ENCODE results near the gene PIEZO1. TPM values are rescaled to one million over a fixed set of nuclear protein-coding genes. Genes with fewer than 3 reads are reported as not detected.

PIEZO1 gene
- total and polyA plus RNA-seq, 2 donors (not counting 3 experiments of a cell fraction or from before 2014, with no cell fraction given) = 298 to 322 TPM

DNA sequence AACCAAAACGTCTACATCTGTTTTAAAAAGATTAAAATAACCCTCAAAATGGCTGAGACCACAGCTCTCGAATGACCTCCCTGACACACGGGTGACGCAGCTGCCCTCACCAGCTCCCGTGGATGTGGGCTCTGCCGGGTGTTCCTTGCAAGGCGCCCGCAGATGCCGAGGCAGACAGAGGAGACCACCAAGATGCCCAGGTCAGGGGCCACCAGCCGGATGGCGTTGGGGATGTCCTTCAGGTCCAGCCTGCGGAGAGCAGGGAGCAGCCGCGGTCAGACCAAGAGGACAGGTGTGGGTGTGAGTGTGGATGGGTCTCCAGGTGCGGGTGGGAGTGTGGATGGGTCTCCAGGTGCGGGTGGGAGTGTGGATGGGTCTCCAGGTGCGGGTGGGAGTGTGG, 43.7 kb downstream of the PIEZO1 start:
- DNase-seq (ENCODE audit: low read depth, low spot score) (no peak), FAIRE-seq (no peak)
- Histone ChIP-seq H3K79me2 (ENCODE audit: control insufficient read depth, insufficient read depth, low read length) (peaks cover 17% of the 10 kb centered on the region), H3K4me3 (replicated peaks in 1 of 3; ENCODE audit: insufficient read depth in 1 of 3, low read depth in 1 of 3, low read length in 3 of 3) (no peak overlapping the region), H3K36me3 (ENCODE audit: control insufficient read depth in 2 of 2, extremely low read depth in 1 of 2, insufficient read depth in 2 of 2, low read length in 2 of 2) (peaks cover 2 to 30% of the 10 kb centered on the region in 2 experiments), H4K20me1 (replicated peaks; ENCODE audit: control insufficient read depth, extremely low read depth, insufficient read depth, low read length) (no peaks in the 10 kb centered on the region), H3K4me2 (ENCODE audit: insufficient read depth, low read length) (no peak overlapping the region), H3K27me3 (ENCODE audit: control insufficient read depth in 2 of 2, insufficient read depth in 2 of 2, low read length in 2 of 2) (no peaks in the 10 kb centered on the region), H3K27ac (ENCODE audit: insufficient read depth, low read depth, low read length) (no peak overlapping the region), H3K9ac (replicated peaks; ENCODE audit: extremely low read depth, insufficient read depth, low read length) (no peak overlapping the region), H3K9me3 (replicated peaks; ENCODE audit: control insufficient read depth, insufficient read depth, low read length) (no peaks in the 10 kb centered on the region), H2AFZ (ENCODE audit: low read depth, low read length) (no peak overlapping the region), H3K9me1 (replicated peaks; ENCODE audit: control insufficient read depth, extremely low read depth, insufficient read depth, low read length) (no peaks in the 10 kb centered on the region), H3K4me1 (ENCODE audit: control insufficient read depth, extremely low read depth, insufficient read depth, low read length) (peaks cover 7% of the 10 kb centered on the region)
- intact Hi-C loops (cut with micrococcal nuclease) = no loop called here
- dilution Hi-C loops (cut with MboI; ENCODE audit: extremely low pct_ligation_motif_present, low sequenced_read_pairs) = no loop called here
- ChIA-PET CTCF (interaction anchor here (1.5 to 7.3 kb wide), 2 partner anchors 40 to 46 kb away, joined by 4 to 165 read pairs; partner anchors contain the start of gene PIEZO1), POLR2A (no interaction called here)
- TF ChIP-seq FOS (IDR thresholded peaks at IDR 0.05; ENCODE audit: borderline replicate concordance, insufficient read depth, low read length) = no peak
- no peak for TF ChIP-seq POLR2AphosphoS5 (IDR thresholded peaks at IDR 0.05; ENCODE audit: insufficient read depth, low read depth, low read length)
- no peak for TF ChIP-seq POLR2A (IDR thresholded peaks at IDR 0.05; ENCODE audit: low read depth, low read length)
- TF ChIP-seq, protein P1, sequence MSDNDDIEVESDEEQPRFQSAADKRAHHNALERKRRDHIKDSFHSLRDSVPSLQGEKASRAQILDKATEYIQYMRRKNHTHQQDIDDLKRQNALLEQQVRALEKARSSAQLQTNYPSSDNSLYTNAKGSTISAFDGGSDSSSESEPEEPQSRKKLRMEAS (IDR thresholded peaks at IDR 0.05; ENCODE audit: insufficient read depth, insufficient read length) = no peak
- TF ChIP-seq, protein P2, sequence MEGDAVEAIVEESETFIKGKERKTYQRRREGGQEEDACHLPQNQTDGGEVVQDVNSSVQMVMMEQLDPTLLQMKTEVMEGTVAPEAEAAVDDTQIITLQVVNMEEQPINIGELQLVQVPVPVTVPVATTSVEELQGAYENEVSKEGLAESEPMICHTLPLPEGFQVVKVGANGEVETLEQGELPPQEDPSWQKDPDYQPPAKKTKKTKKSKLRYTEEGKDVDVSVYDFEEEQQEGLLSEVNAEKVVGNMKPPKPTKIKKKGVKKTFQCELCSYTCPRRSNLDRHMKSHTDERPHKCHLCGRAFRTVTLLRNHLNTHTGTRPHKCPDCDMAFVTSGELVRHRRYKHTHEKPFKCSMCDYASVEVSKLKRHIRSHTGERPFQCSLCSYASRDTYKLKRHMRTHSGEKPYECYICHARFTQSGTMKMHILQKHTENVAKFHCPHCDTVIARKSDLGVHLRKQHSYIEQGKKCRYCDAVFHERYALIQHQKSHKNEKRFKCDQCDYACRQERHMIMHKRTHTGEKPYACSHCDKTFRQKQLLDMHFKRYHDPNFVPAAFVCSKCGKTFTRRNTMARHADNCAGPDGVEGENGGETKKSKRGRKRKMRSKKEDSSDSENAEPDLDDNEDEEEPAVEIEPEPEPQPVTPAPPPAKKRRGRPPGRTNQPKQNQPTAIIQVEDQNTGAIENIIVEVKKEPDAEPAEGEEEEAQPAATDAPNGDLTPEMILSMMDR (IDR thresholded peaks at IDR 0.05; ENCODE audit: extremely low read depth in 1 of 2, insufficient read depth in 1 of 2, low read depth in 1 of 2, low read length in 2 of 2) = no peak
- no peak for TF ChIP-seq GATA2 (IDR thresholded peaks at IDR 0.05; ENCODE audit: insufficient read depth, insufficient read length, low read depth, low read length)
- TF ChIP-seq JUN (IDR thresholded peaks at IDR 0.05; ENCODE audit: borderline replicate concordance, insufficient read depth, insufficient read length, low read depth) = no peak
- no peak for TF ChIP-seq MYC (IDR thresholded peaks at IDR 0.05; ENCODE audit: low read depth, low read length)
- TF ChIP-seq EZH2 (IDR thresholded peaks at IDR 0.05; ENCODE audit: borderline replicate concordance, low read depth, low read length, severe bottlenecking) = no peak
- no TSS peak for BruUV-seq (replicated peaks)
